ENCODE results near the gene ZNF254.

DNA sequence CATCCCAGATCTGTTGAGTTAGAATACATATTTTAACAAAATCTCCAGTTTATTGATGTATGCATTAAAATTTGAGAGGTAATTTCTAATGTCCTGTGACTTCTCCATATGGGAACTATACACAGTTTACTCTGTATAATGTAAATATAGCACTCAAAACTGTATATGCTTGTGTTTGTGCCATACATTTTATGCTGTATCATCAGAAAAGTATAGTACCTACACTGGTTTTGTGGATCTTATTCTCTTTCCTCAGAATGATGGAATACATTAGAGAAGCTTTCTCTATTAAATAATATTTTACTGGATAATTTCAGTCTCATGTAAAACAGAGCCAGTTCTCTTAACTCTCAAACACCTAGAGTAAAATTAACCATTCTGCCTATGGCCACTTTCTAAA, 53.6 kb downstream of the ZNF254 start:
- TF ChIP-seq, protein P1, sequence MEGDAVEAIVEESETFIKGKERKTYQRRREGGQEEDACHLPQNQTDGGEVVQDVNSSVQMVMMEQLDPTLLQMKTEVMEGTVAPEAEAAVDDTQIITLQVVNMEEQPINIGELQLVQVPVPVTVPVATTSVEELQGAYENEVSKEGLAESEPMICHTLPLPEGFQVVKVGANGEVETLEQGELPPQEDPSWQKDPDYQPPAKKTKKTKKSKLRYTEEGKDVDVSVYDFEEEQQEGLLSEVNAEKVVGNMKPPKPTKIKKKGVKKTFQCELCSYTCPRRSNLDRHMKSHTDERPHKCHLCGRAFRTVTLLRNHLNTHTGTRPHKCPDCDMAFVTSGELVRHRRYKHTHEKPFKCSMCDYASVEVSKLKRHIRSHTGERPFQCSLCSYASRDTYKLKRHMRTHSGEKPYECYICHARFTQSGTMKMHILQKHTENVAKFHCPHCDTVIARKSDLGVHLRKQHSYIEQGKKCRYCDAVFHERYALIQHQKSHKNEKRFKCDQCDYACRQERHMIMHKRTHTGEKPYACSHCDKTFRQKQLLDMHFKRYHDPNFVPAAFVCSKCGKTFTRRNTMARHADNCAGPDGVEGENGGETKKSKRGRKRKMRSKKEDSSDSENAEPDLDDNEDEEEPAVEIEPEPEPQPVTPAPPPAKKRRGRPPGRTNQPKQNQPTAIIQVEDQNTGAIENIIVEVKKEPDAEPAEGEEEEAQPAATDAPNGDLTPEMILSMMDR (IDR thresholded peaks at IDR 0.05; ENCODE audit: low read depth, low read length): no peak
- no peak for TF ChIP-seq POLR2A (IDR thresholded peaks at IDR 0.05; ENCODE audit: extremely low read depth, insufficient read length)

All from NB4 (cell line).